Stomach smooth muscle (tissue), 2 donors: ENCODE results near the gene SRPRB.

Experiments
- H3K27ac ChIP-seq: one replicate; pipeline ENCODE4 v1.7.0; 2013; ENCODE audit warnings: mild to moderate bottlenecking, low read length, inconsistent platforms
- H3K27me3 ChIP-seq, 2 donors: one replicate each; pipeline ENCODE4 v1.7.0; 2013; ENCODE audit warnings: low read length in 2 of 2; ENCODE audit not compliant: insufficient read depth in 2 of 2, control insufficient read depth in 1 of 2
- H3K36me3 ChIP-seq, 2 donors: one replicate each; pipeline ENCODE4 v1.7.0; 2013; ENCODE audit warnings: low read length in 2 of 2; ENCODE audit not compliant: control insufficient read depth in 2 of 2, insufficient read depth in 2 of 2
- H3K4me1 ChIP-seq: one replicate; pipeline ENCODE4 v1.7.0; 2013; ENCODE audit warnings: low read length; ENCODE audit not compliant: control insufficient read depth, insufficient read depth
- H3K4me3 ChIP-seq, 2 donors: one replicate each; pipeline ENCODE4 v1.7.0; 2013; ENCODE audit warnings: low read length in 2 of 2
- H3K9ac ChIP-seq, 2 donors: one replicate each; pipeline ENCODE4 v1.7.0; 2013; ENCODE audit warnings: low read length in 2 of 2, mild to moderate bottlenecking in 1 of 2
- H3K9me3 ChIP-seq, 2 donors: one replicate each; pipeline ENCODE4 v1.7.0; 2013; ENCODE audit warnings: low read length in 2 of 2; ENCODE audit not compliant: control insufficient read depth in 2 of 2
- donor health status: healthy.
- donor health status: Pancreatic carcinoma.

SRPRB gene

DNA sequence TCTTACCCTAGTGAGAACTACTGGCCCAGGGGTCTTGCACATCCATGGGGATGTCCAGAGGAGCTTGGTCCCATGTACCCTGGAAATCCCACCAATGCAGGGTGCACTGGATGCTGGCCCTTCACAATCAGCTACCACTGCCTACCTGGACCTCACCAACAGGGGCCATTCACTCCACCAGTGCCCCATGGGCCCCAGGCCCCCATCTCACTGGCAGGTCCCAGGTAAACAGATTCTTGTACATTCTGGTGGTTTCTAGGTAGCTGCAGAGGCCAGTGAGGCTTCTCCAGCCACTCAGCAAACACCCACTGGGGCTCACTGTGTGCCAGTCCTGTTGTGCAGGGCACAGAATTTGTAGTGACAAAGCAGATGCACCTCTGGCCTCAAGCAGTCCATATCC, 65.2 kb downstream of the SRPRB start:
- H3K9ac ChIP-seq, result no peak overlapping the region
- H3K27me3 ChIP-seq, result no peaks in the 10 kb centered on the region
- H3K9me3 ChIP-seq, result peaks cover 0 to 4% of the 10 kb centered on the region in 2 donors
- no peaks in the 10 kb centered on the region for H3K36me3 ChIP-seq
- peaks cover 15% of the 10 kb centered on the region for H3K4me1 ChIP-seq
- H3K27ac ChIP-seq, result no peak overlapping the region
- H3K4me3 ChIP-seq, result no peak overlapping the region
